CD4-positive, alpha-beta T cell (primary cell): Measurements from ENCODE around the gene IQCE. TPM values are rescaled to one million over a fixed set of nuclear protein-coding genes. Genes with fewer than 3 reads are reported as not detected.

Experiments
- ATAC-seq: fragments of 200-7000 bp; cut with Tn5 transposase; one replicate; pipeline ENCODE4 v1.10.0; 2022; ENCODE audit warnings: mild to moderate bottlenecking; ENCODE audit not compliant: poor library complexity
- CTCF ChIA-PET: fragments of 350-600 bp; sonication (Branson Sonifier 250); formaldehyde crosslinking; loops from one replicate; lab custom pipeline; 2021; ENCODE audit warnings: antibody characterized with exemption, inconsistent platforms; lab: Charles Lee
- POLR2A ChIA-PET: fragments of 350-600 bp; sonication (Branson Sonifier 250); formaldehyde crosslinking; loops from one replicate; lab custom pipeline; 2021; ENCODE audit warnings: antibody characterized with exemption, inconsistent platforms; lab: Charles Lee
- DNase-seq, 14 experiments: peaks; one replicate each; pipeline ENCODE4 v3.0.0-alpha.2; 2013 to 2020; ENCODE audit warnings: mixed read lengths in 2 of 14
- H3K27ac ChIP-seq, 2 donors: one replicate each; pipeline versions ENCODE4 v1.5.1 to v1.7.0; 2013; ENCODE audit warnings: low read length in 2 of 2, low read depth in 1 of 2, mild to moderate bottlenecking in 1 of 2
- H3K27me3 ChIP-seq, 2 experiments: 1 replicate in 1 of 2; 2 replicates in 1 of 2; pipeline versions ENCODE4 v1.6.1 to v1.7.0; 2013; ENCODE audit warnings: low read length in 2 of 2, control low read depth in 1 of 2, mild to moderate bottlenecking in 1 of 2, moderate library complexity in 1 of 2; ENCODE audit not compliant: insufficient read depth in 2 of 2, control insufficient read depth in 1 of 2
- H3K36me3 ChIP-seq: one replicate; pipeline ENCODE4 v1.6.1; 2013; ENCODE audit warnings: low read length, control low read depth; ENCODE audit not compliant: insufficient read depth
- H3K4me1 ChIP-seq: one replicate; pipeline ENCODE4 v1.6.1; 2013; ENCODE audit warnings: low read length, control low read depth; ENCODE audit not compliant: insufficient read depth
- H3K4me3 ChIP-seq: one replicate; pipeline ENCODE4 v1.5.1; 2013; ENCODE audit warnings: mild to moderate bottlenecking, low read length, moderate library complexity
- H3K9me3 ChIP-seq, 2 experiments: 1 replicate in 1 of 2; 2 replicates in 1 of 2; pipeline versions ENCODE4 v1.6.1 to v1.7.0; 2013; ENCODE audit warnings: low read length in 2 of 2, mild to moderate bottlenecking in 2 of 2, control low read depth in 1 of 2, moderate library complexity in 1 of 2; ENCODE audit not compliant: control insufficient read depth in 1 of 2, insufficient read depth in 1 of 2
- H3K27ac Mint-ChIP-seq: one replicate; pipeline ENCODE4 v1.8.0; 2020; ENCODE audit warnings: mixed read lengths
- H3K27me3 Mint-ChIP-seq: one replicate; pipeline ENCODE4 v1.8.0; 2021; ENCODE audit warnings: mixed read lengths
- H3K36me3 Mint-ChIP-seq: one replicate; pipeline ENCODE4 v1.8.0; 2021; ENCODE audit warnings: low read depth, mixed read lengths
- H3K4me1 Mint-ChIP-seq: one replicate; pipeline ENCODE4 v1.8.0; 2021; ENCODE audit warnings: low read depth, mixed read lengths
- H3K4me3 Mint-ChIP-seq: one replicate; pipeline ENCODE4 v1.8.0; 2020; ENCODE audit warnings: mild to moderate bottlenecking, mixed read lengths
- H3K9me3 Mint-ChIP-seq: one replicate; pipeline ENCODE4 v1.8.0; 2020; ENCODE audit warnings: mixed read lengths
- CTCF ChIP-seq: fragments of 200-600 bp; IDR thresholded peaks from one replicate; pipeline ENCODE4 v1.8.0; 2022; ENCODE audit warnings: antibody characterized with exemption, mild to moderate bottlenecking
- intact Hi-C, 2 experiments: fragments of 100-400 bp; cut with DNase I in 1 of 2; cut with micrococcal nuclease in 1 of 2; formaldehyde crosslinking; loops; one replicate each; pipeline versions ENCODE4 v1.15.1 to v1.9.0; 2023 to 2025; cut with DNase I, micrococcal nuclease
- total RNA-seq, 174 experiments: library from RNA in 2 of 174; stranded (reverse) in 2 of 174; gene quantifications; one replicate each; pipeline ENCODE4 v1.2.3 and lab custom pipeline; 2021 to 2026

The IQCE gene
- total RNA-seq, 2 experiments from 2014 or later = 4.3 to 5.6 TPM

GRCh38 chr7:2647594-2648172, 88.9 kb downstream of the IQCE start:
- peak in 2 of 14 experiments; percentile 41 to 52 for DNase-seq
- ATAC-seq = no peak
- no peak overlapping the region for H3K27ac Mint-ChIP-seq
- Histone ChIP-seq H3K9me3 (no peaks in the 10 kb centered on the region), H3K36me3 (no peaks in the 10 kb centered on the region), H3K27me3 (no peaks in the 10 kb centered on the region), H3K27ac (no peak overlapping the region), H3K4me1 (peaks cover 20% of the 10 kb centered on the region), H3K4me3 (no peak overlapping the region)
- H3K27me3 Mint-ChIP-seq = no peaks in the 10 kb centered on the region
- POLR2A ChIA-PET = no interaction called here
- intact Hi-C loops = no loop called here
- H3K4me1 Mint-ChIP-seq = peaks cover 10% of the 10 kb centered on the region
- TF ChIP-seq CTCF = no peak
- no peaks in the 10 kb centered on the region for H3K9me3 Mint-ChIP-seq
- no peaks in the 10 kb centered on the region for H3K36me3 Mint-ChIP-seq
- CTCF ChIA-PET = no interaction called here
- no peak overlapping the region for H3K4me3 Mint-ChIP-seq

DNA sequence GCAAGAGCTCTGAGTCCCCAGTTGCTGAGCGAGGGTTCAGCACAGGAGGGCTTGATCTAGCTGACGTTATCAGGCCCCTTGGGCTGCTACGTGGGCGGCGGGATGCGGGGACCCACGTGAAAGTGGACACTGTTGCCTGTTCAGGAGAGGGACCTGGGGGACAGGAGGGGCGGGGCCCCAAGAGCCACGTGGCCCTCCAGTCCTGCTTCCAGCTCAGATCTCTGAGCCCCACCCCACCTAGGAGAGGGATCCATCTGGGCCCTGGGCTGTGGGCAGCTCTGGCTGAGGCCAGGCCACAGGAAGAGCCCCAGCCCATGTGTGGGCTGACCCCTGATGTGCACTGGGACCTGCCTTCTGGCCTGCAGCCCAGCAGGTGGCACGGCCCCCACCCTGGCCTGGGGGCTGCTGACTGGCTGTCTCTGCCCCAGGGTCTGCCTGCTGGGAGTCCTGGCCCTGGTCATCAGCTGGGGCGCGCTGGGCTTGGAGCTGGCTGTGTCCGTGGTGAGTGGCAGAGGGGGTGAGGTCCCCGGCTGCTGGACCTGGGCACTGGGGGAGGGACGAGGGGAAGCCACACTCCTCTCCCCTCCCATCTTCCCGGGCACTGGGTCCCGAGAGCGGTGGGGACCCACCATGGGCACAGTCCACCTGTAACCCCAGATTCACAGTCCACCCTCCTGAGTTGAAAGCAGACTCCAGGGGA, 90.5 kb downstream of the IQCE start:
- intact Hi-C loops = no loop called here
- Mint-ChIP-seq H3K4me1 (peaks cover 10% of the 10 kb centered on the region), H3K27ac (no peak overlapping the region), H3K4me3 (no peak overlapping the region), H3K27me3 (no peaks in the 10 kb centered on the region), H3K9me3 (no peaks in the 10 kb centered on the region), H3K36me3 (no peaks in the 10 kb centered on the region)
- no peaks in the 10 kb centered on the region for H3K36me3 ChIP-seq
- no peak overlapping the region for H3K27ac ChIP-seq
- TF ChIP-seq CTCF = no peak
- ATAC-seq = no peak
- no peak overlapping the region for H3K4me3 ChIP-seq
- no peak for DNase-seq
- no peaks in the 10 kb centered on the region for H3K9me3 ChIP-seq
- ChIA-PET POLR2A (no interaction called here), CTCF (no interaction called here)
- H3K27me3 ChIP-seq = no peaks in the 10 kb centered on the region
- H3K4me1 ChIP-seq = peaks cover 15% of the 10 kb centered on the region

GRCh38 chr7:2649991-2650390, 91.2 kb downstream of the IQCE start:
- Mint-ChIP-seq H3K27me3 (no peaks in the 10 kb centered on the region), H3K36me3 (no peaks in the 10 kb centered on the region), H3K4me3 (no peak overlapping the region), H3K4me1 (peaks cover 8% of the 10 kb centered on the region), H3K27ac (no peak overlapping the region), H3K9me3 (no peaks in the 10 kb centered on the region)
- Histone ChIP-seq H3K36me3 (no peaks in the 10 kb centered on the region), H3K9me3 (no peaks in the 10 kb centered on the region), H3K4me3 (no peak overlapping the region), H3K27ac (no peak overlapping the region), H3K4me1 (peaks cover 8% of the 10 kb centered on the region), H3K27me3 (no peaks in the 10 kb centered on the region)
- ChIA-PET CTCF (no interaction called here), POLR2A (no interaction called here)
- ATAC-seq (no peak), DNase-seq (no peak)
- intact Hi-C loops = no loop called here
- no peak for TF ChIP-seq CTCF
